NCI-H524 (cell line): ENCODE data around the gene UPF1.

Source experiments
- DNase-seq, 2 experiments: peaks; one replicate each; lab custom pipeline; 2025; lab: John Stamatoyannopoulos, UW

The UPF1 gene

GRCh38 chr19:18831524-18832305, at the start of gene UPF1:
Gene UPF1, plus strand, starts transcription at chr19:18831959. Its CDS starts 251 bp downstream, at chr19:18832210.
- DNase-seq: peak; percentile 87 to 97

GRCh38 chr19:18782559-18783225, 49.1 kb upstream of the UPF1 start:
- no peak for DNase-seq

GRCh38 chr19:18783958-18784785, 47.6 kb upstream of the UPF1 start:
- no peak for DNase-seq

DNA sequence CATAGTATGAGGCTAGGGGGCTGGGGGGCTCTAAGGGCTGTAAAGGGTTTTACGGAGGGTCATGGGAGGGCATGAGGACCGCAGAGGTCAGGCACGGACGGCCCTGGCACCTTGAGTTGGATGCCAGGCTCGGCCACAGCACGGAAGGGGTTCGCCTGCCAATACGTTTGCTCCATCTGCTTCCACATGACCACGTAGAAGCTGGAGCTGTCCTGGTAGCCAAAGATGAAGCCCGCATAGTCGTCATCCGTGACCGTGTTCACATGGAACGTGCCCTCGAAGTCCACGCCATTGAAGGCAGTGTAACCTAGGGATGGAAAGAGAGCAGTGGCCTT, 47.0 kb upstream of the UPF1 start:
- DNase-seq: no peak

DNA sequence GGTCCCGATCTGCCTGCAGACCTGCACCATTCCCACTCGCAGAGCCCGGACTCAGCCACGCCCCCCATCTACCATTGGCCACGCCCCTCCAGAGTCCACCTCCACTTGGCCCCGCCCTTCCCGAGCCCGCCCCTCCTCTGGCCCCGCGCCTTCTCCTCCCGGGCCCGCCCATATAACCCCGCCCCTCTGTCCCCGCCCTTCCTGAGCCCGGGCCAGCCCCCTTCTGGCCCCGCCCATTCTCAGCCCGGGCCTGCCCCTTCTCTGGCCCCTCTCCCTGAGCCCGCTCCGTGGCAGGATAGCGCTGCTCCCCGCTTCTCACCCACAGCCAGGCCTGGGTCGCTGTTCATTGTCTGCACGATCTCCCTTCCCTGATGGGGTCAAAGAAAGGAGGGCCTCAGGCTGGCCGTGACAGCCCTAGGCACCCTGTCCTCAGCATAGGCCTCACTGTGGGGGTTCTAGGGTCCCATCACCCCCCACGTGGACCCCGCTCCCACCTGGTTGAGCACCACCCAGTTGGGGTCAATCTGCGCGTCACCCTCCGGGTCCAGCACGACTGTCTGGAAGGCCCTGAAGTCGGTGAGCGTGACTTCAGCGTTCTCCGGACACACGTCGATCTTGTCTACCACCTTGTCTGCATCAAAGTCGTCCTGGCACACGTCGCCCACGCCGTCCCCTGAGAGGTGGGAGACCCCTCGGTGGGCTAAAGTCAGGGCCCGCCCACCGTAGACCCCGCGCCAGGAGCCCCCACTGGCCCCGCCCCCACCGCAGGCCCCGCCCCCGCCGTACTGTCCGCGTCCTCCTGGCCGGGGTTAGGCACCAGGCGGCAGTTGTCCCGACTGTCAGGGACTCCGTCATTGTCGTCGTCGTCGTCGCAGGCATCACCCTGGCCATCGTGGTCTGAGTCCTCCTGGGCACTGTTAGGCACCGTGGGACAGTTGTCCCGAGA, 46.3 kb upstream of the UPF1 start:
- peak in 1 of 2 experiments; percentile 48 for DNase-seq

DNA sequence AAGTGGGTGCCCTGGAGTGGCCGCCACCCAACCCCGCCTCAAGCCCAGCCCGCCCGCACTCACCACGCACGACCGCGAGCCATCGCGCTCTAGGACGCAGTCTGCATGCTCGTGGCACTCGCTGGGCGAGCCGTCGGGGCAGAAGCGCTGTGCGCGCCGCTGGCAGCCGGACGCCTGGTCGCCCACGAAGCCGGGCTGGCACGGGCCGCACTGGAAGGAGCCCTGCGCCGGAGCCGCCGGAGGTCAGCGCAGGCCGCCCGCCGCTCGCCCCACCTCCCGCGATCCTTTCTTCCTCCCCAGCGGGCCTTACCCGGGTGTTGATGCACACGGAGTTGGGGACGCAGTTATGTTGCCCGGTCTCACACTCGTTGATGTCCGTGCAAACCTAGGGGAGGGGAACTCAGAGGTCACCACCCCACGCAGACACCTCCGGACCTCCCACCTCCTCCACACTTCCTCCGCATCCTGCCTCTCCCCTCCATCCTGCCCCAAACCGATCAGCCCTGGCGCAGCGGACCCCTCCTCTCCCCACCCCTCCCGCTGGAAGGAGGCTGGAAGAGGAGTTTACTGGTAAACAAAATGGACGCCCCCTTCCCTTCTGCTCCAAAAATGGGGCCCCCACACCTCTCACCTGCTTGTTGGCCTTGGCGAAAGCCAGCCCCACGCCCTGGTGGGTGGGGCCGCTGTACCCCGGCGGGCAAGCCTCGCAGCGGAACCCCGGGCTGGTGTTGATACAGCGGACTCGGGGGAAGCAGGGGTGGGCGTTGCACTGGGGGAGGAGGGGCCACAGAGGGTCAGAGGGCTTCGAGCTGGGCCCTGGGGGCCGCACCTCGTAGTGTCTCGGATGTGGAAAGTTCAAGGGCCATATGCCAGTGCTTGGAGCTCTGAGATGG, 43.0 kb upstream of the UPF1 start:
- no peak for DNase-seq

GRCh38 chr19:18789422-18789869, 42.3 kb upstream of the UPF1 start:
- DNase-seq: no peak

DNA sequence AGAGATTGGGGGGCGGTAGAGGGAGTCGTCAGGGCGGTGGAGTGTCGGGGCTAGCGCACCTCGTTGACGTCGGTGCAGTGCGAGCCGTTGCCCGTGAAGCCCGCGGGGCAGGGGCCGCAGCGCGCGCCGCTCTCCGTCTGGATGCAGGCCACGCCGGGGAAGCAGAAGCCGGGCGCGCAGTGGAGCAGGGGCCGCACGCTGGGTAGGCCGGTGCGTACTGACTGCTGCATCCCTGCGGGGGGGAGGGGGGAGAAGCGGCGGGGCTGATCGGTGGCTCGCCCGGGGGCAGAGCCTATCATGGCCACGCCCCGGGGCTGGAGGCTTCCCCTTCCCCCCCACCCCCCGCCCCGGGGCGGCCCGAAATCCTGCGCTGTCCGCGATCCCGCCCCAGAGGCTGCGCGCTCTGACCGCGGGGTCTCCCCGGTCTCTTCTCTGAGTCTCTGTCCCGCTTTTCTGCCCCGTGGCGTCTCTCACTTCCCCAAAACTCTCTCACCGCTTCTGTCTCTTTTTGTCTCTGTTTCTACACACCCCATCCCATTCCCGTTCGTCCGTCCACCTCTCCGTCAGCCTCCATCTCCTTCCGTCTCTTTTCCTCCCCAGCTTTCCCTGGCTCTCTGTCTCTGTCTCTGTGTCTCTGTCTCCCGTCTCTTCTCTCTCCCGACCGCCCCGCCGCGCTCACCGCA, 41.7 kb upstream of the UPF1 start:
- DNase-seq: peak in 1 of 2 experiments; percentile 41

DNA sequence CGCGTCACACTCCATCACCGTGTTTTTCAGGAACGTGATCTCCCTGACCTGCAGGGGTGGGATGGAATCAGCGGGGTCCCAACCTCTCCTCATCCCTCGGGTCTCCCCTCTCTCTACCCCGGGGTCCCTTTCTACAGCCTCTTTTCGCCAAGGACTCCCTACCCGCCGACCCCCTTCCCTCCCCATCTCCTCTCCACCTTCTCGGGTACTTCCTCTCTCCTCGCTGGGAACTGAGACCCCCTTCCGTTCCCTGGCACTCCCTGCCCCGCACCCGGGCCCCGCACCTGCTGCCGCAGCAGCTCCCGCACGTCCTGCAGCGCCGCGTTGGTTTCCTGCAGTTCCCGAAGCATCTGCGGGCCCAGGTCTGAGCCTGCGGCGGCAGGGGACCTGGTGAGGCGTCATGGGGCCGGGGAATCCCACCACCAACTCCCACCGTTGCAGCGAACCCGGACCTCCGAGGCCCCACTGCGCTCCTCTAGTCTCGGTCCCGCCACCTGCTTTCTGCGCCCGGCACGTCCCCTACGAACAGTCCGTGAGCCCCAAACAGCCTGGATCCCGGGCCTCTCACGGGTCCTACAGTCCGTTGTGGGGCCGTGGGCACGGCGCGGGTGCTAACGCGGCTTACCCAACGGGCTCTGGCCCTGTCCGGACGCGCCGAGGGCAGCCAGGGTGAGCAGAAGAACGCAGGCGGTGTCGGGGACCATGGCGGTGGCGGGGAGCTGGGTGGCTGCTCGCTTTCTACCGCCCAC, 41.0 kb upstream of the UPF1 start, which contains the start of gene COMP:
Gene COMP (minus strand): TSS at position 740 of the 749 bp plus-strand sequence. CDS start 36 bp downstream, at position 704.
- DNase-seq: peak in 1 of 2 experiments; percentile 23

DNA sequence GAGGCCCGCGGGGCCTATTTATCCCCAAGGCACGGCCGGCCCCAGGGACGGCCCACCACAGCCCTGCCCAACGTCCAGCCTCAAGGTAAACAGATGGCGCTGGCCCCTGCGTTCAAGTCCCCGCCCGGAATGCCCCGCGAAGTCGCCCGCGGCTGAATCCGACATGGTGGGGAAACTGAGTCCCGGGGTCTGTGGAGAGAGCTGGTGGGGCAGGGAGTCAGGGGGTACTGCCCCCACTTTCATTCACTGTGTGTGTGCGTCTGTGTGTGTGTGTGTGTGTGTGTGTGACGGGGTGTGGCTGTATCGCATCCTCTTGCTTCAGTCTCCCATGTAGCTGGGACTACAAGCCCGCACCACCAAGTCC, 40.5 kb upstream of the UPF1 start:
- no peak for DNase-seq

GRCh38 chr19:18792661-18793060, 39.1 kb upstream of the UPF1 start:
- no peak for DNase-seq

DNA sequence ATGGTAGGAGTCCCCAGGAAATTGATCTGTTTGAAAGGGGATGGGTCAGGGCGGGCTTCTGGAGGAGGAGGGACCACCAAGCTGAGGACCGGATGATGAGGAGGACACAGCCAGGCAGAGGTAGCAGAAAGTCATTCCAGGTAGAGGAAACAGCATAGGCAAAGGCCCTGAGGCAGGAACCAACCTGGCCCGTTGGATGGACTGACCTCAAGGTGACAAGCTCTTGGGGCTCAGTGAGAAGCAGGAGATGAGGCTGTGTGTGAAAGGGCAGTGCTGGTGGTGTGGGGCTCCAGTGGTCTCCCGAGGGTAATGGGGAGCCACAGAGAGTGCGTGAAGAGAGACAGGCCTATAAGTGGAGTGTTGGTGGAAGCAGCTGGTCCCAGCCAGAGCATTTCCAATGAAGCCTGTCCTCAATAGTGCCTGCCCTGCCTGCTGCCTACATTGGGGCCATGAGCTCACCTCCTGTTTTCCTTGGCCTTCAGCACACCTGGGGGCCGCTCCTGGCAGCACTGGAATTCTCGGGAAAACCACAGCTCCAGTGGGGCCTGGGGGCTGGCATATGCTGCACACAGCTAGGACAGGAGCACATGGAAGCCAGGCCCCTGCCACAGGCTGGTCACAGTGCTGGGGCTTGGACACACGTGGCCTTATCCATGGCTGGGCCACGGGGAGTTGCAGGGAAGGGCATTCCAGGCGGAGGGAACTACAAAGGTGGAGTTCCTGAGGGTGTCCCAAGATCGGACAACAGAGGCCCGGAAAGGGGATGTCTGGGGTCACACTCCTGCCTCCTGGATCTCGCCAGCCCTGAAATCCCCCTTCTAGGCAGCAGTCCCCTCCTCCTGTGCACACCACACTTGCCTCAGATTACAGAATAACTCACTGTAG, 38.4 kb upstream of the UPF1 start:
- DNase-seq: no peak

DNA sequence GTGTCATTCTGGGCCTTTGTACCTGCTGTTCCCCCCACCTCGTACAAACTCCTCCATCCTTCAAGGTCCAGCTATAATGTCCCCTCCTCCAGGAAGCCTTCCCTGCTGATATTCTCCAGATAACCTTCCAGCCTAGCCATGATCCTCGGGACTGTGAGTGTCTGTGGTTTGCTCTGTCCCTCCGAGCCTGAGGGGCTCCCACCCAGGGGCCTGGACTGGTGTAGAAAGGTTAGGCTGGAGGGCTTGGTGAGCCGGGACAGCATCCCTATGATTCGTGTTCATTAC, 37.8 kb upstream of the UPF1 start:
- DNase-seq: no peak

DNA sequence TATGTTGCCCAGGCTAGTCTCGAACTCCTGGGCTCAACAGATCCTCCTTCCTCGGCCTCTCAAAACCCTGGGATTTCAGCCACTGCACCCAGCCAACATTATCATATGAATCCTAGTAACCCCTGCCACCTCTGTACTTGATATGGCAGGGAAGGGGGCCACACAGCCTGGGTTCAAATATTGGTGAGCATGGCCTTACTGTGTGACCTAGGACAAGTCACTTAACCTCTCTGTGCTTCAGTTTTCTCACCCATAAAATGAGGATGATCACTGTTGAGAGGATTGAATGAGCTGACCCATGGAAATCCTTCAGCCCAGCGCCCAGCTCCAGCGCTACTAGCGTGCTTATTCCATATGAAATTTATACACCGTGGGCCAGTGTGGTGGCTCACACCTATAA, 37.1 kb upstream of the UPF1 start:
- DNase-seq: no peak

GRCh38 chr19:18795540-18795939, 36.2 kb upstream of the UPF1 start:
- DNase-seq: no peak

GRCh38 chr19:18796239-18796638, 35.5 kb upstream of the UPF1 start:
- DNase-seq: no peak

DNA sequence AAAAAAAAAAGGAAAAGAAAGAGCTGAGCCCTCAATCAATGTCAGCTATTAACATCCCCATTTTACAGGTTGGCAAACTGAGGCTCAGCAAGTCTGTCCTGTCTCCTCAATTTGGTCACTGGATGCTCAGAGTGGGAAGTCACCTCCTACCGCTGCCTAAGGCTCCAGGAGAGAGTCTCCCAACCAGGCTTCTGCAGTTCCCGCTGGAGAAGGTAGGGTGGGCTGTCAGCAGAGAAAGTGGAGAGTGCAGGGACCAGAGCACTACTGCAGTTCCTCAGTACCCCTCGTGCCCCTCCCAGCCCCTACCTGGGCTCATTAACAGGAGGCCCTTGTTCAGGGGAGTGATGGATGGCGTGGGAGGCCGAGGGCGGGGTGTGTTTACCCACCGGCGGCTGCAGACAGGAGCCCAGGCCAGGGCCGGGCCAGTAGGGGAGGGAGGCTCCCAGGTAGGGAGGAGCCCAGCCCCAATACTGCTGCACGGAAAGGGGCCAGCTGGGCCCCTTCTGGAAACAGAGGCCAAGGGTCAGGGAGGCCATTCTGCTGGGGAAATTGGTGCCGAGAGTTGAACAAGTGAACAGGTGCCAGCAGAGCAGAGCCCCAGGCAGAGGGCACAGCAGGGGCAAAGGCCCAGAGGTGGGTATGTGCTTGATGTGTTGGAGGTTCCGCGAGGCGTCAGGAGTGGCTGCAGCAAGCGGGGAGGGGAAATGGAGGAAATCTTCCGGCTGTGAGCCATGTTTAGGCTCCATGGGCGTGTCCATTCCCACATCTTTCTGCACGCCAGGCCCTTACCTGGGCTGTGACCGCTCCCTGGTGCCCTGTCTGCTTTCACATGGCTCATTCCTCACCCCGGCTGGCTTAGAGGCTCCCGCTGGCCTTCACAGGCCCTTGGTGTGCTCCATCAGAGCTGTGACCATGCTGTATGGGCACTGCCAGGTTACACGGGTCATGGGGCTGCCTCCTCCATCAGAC, 33.1 kb upstream of the UPF1 start:
- DNase-seq: no peak
